H9 (cell line): ENCODE results near the gene C1QTNF6. TPM values are rescaled to one million over a fixed set of nuclear protein-coding genes. Genes with fewer than 3 reads are reported as not detected.

Source experiments
- DNase-seq: peaks from one replicate; pipeline ENCODE4 v3.0.0-alpha.2; 2017
- H2AFZ ChIP-seq: one replicate; pipeline ENCODE4 v1.6.1; 2013; ENCODE audit warnings: mild to moderate bottlenecking, low read length, control low read depth, moderate library complexity
- H2AK5ac ChIP-seq: 2 replicates; pipeline ENCODE4 v1.6.1; 2013; ENCODE audit warnings: low read length, control low read depth, mixed read lengths; ENCODE audit not compliant: insufficient read length
- H2BK120ac ChIP-seq: one replicate; pipeline ENCODE4 v1.6.1; 2013; ENCODE audit warnings: low read depth, mild to moderate bottlenecking, low read length, control low read depth, inconsistent platforms; ENCODE audit not compliant: poor library complexity, severe bottlenecking
- H2BK12ac ChIP-seq: 2 replicates; pipeline ENCODE4 v1.6.1; 2013; ENCODE audit warnings: low read length, control low read depth, mixed read lengths, low read depth; ENCODE audit not compliant: insufficient read length
- H2BK15ac ChIP-seq: 2 replicates; pipeline ENCODE4 v1.6.1; 2013; ENCODE audit warnings: low read depth, low read length, control low read depth
- H2BK20ac ChIP-seq: one replicate; pipeline ENCODE4 v1.6.1; 2013; ENCODE audit warnings: low read depth, mild to moderate bottlenecking, low read length, control low read depth, inconsistent platforms; ENCODE audit not compliant: poor library complexity, severe bottlenecking
- H2BK5ac ChIP-seq: 2 replicates; pipeline ENCODE4 v1.6.1; 2013; ENCODE audit warnings: low read length, control low read depth, mixed read lengths; ENCODE audit not compliant: insufficient read length
- H3K14ac ChIP-seq: 2 replicates; pipeline ENCODE4 v1.6.1; 2013; ENCODE audit warnings: low read length, control low read depth; ENCODE audit not compliant: insufficient read depth
- H3K18ac ChIP-seq: 2 replicates; pipeline ENCODE4 v1.6.1; 2013; ENCODE audit warnings: low read depth, mild to moderate bottlenecking, mixed read lengths, low read length, control low read depth; ENCODE audit not compliant: insufficient read length
- H3K23ac ChIP-seq: 2 replicates; pipeline ENCODE4 v1.6.1; 2013; ENCODE audit warnings: low read length, control low read depth, mixed read lengths, low read depth; ENCODE audit not compliant: insufficient read length
- H3K23me2 ChIP-seq: 2 replicates; pipeline ENCODE4 v1.6.1; 2013; ENCODE audit warnings: low read depth, mild to moderate bottlenecking, mixed read lengths, low read length, control low read depth; ENCODE audit not compliant: insufficient read length, poor library complexity, severe bottlenecking
- H3K27ac ChIP-seq: 2 replicates; pipeline ENCODE4 v1.5.1; 2013; ENCODE audit warnings: low read length, control low read depth, mixed read lengths, low read depth; ENCODE audit not compliant: insufficient read length
- H3K27me3 ChIP-seq: 2 replicates; pipeline ENCODE4 v1.6.1; 2013; ENCODE audit warnings: low read length, control low read depth, inconsistent platforms; ENCODE audit not compliant: insufficient read depth
- H3K4ac ChIP-seq: 2 replicates; pipeline ENCODE4 v1.6.1; 2013; ENCODE audit warnings: low read depth, mild to moderate bottlenecking, control low read depth, inconsistent platforms, low read length, moderate library complexity
- H3K4me1 ChIP-seq: 2 replicates; pipeline ENCODE4 v1.6.1; 2013; ENCODE audit warnings: low read length, control low read depth, inconsistent platforms; ENCODE audit not compliant: insufficient read depth
- H3K4me2 ChIP-seq: 2 replicates; pipeline ENCODE4 v1.6.1; 2013; ENCODE audit warnings: low read length, control low read depth, mixed read lengths; ENCODE audit not compliant: insufficient read length, insufficient read depth
- H3K56ac ChIP-seq: 2 replicates; pipeline ENCODE4 v1.6.1; 2013; ENCODE audit warnings: low read depth, mild to moderate bottlenecking, mixed read lengths, low read length, control low read depth; ENCODE audit not compliant: insufficient read length
- H3K79me1 ChIP-seq: 2 replicates; pipeline ENCODE4 v1.6.1; 2013; ENCODE audit warnings: low read depth, mild to moderate bottlenecking, moderate library complexity, low read length, control low read depth, inconsistent platforms; ENCODE audit not compliant: insufficient read depth, poor library complexity, severe bottlenecking
- H3K79me2 ChIP-seq: 2 replicates; pipeline ENCODE4 v1.6.1; 2013; ENCODE audit warnings: low read length, control low read depth, inconsistent platforms; ENCODE audit not compliant: insufficient read depth
- H3K9ac ChIP-seq: 2 replicates; pipeline ENCODE4 v1.6.1; 2013; ENCODE audit warnings: low read length, control low read depth, mixed read lengths; ENCODE audit not compliant: insufficient read length; ENCODE audit errors: extremely low read depth
- H3K9me3 ChIP-seq: one replicate; pipeline ENCODE4 v1.6.1; 2013; ENCODE audit warnings: low read depth, low read length, inconsistent platforms; ENCODE audit not compliant: control insufficient read depth
- H3T11ph ChIP-seq: one replicate; pipeline ENCODE4 v1.6.1; 2013; ENCODE audit warnings: mild to moderate bottlenecking, low read length, control low read depth, inconsistent platforms
- H4K20me1 ChIP-seq: one replicate; pipeline ENCODE4 v1.6.1; 2013; ENCODE audit not compliant: control insufficient read depth, insufficient read length, insufficient read depth
- H4K5ac ChIP-seq: 2 replicates; pipeline ENCODE4 v1.6.1; 2013; ENCODE audit warnings: low read depth, mild to moderate bottlenecking, mixed read lengths, low read length, control low read depth; ENCODE audit not compliant: insufficient read length
- H4K8ac ChIP-seq: replicated peaks from 2 replicates; pipeline ENCODE4 v1.6.1; 2013; ENCODE audit warnings: low read length, control low read depth, mixed read lengths, low read depth; ENCODE audit not compliant: insufficient read length
- H4K91ac ChIP-seq: 2 replicates; pipeline ENCODE4 v1.6.1; 2013; ENCODE audit warnings: low read depth, mild to moderate bottlenecking, moderate library complexity, mixed read lengths, low read length, control low read depth; ENCODE audit not compliant: insufficient read length
- H3K27ac Mint-ChIP-seq, 3 experiments: 2 replicates in 2 of 3; 3 replicates in 1 of 3; pipeline ENCODE4 v1.8.0; 2020 to 2021; ENCODE audit warnings: mixed read lengths in 3 of 3, mild to moderate bottlenecking in 1 of 3, moderate library complexity in 1 of 3
- H3K27me3 Mint-ChIP-seq: 2 replicates; pipeline ENCODE4 v1.8.0; 2021; ENCODE audit warnings: low read depth, mild to moderate bottlenecking, moderate library complexity, mixed read lengths
- H3K36me3 Mint-ChIP-seq, 3 experiments: 2 replicates in 2 of 3; 3 replicates in 1 of 3; pipeline ENCODE4 v1.8.0; 2020 to 2021; ENCODE audit warnings: low read depth in 3 of 3, mixed read lengths in 3 of 3; ENCODE audit not compliant: insufficient read depth in 1 of 3
- H3K4me1 Mint-ChIP-seq, 2 experiments: 2 replicates each; pipeline ENCODE4 v1.8.0; 2020; ENCODE audit warnings: mixed read lengths in 2 of 2
- H3K4me3 Mint-ChIP-seq, 2 experiments: 2 replicates in 1 of 2; 3 replicates in 1 of 2; pipeline ENCODE4 v1.8.0; 2020 to 2021; ENCODE audit warnings: mild to moderate bottlenecking in 2 of 2, mixed read lengths in 2 of 2, moderate library complexity in 1 of 2
- H3K9me3 Mint-ChIP-seq, 2 experiments: 2 replicates in 1 of 2; 3 replicates in 1 of 2; pipeline ENCODE4 v1.8.0; 2020; ENCODE audit warnings: mild to moderate bottlenecking in 2 of 2, mixed read lengths in 2 of 2, moderate library complexity in 1 of 2
- WGBS: extraction: QIAGEN DNeasy Blood & Tissue Kit; methylation state at CpG from one replicate; pipeline ENCODE4 v1.1.7; 2013; ENCODE audit warnings: missing lambda C conversion rate, low lambda C conversion rate, mixed read lengths; ENCODE audit not compliant: insufficient read length; ENCODE audit errors: extremely low coverage; 5-methylcytosine and 5-hydroxymethylcytosine counted together
- total RNA-seq: library from RNA; stranded (reverse); gene quantifications from 2 replicates; pipeline ENCODE4 v1.2.1, GENCODE V29; 2021
- TF ChIP-seq, protein P1 (sequence below): fragments of 200-600 bp; sonication (generic); conservative IDR thresholded peaks from 3 replicates; pipeline ENCODE4 v1.8.0; 2021; ENCODE audit warnings: antibody characterized with exemption, mild to moderate bottlenecking

C1QTNF6 gene
- total RNA-seq, 1 experiment from 2014 or later = 5.0 TPM

DNA sequence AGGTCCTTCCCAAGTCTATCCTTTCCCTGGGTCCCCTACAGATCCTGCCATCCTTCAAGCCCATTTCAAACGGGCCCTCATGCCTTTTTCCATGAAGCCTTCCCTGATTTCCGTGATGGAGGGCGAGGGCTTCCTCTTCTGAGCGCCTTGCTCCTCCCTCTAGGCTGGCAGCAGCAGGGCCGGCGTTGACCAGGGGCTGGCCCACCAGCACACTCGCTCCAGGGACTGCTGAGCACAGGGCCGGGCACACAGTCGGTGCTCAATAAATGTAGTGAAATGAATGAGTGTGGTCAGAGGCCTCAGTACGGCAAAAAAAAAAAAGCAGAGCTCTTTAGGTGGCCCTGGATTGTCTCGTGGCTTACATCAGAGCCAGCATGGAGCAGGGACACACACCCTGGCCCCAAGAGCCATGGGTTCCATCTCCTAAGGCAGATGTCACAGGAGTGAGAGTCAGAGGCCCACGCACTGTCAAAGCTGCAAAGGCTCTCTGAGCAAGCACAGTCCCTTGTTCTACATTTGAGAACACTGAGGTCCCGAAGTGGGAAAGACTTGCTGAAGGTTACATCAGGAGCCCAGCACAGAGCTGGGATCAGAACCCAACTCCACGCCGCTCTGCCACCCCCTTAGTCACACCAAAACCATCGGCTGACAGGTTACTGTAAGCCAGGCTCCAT lies 41.4 kb downstream of the C1QTNF6 start:
- Histone ChIP-seq H3K4ac (no peak overlapping the region), H3T11ph (no peak overlapping the region), H2BK20ac (no peak overlapping the region), H2AK5ac (no peak overlapping the region), H4K5ac (no peak overlapping the region), H3K9me3 (no peaks in the 10 kb centered on the region), H2BK5ac (no peak overlapping the region), H3K14ac (no peak overlapping the region), H3K79me1 (no peaks in the 10 kb centered on the region), H2AFZ (no peak overlapping the region), H3K27ac (no peak overlapping the region), H3K18ac (no peak overlapping the region), H3K27me3 (no peaks in the 10 kb centered on the region), H2BK12ac (no peak overlapping the region), H2BK120ac (no peak overlapping the region), H3K23ac (no peak overlapping the region), H3K23me2 (no peaks in the 10 kb centered on the region), H4K20me1 (no peaks in the 10 kb centered on the region), H3K4me1 (no peaks in the 10 kb centered on the region; the same call in 1 of the 2 replicates), H3K9ac (no peak overlapping the region), H4K91ac (no peak overlapping the region), H4K8ac (no peak overlapping the region), H3K56ac (no peak overlapping the region), H3K79me2 (no peaks in the 10 kb centered on the region), H3K4me2 (no peak overlapping the region), H2BK15ac (no peak overlapping the region)
- no peak overlapping the region; a peak in 1 of 5 replicates for H3K4me3 Mint-ChIP-seq
- H3K9me3 Mint-ChIP-seq = peaks cover 0 to 13% of the 10 kb centered on the region in 2 experiments; a peak in 2 of 5 replicates
- H3K36me3 Mint-ChIP-seq = peaks cover 0 to 7% (median 0%) of the 10 kb centered on the region in 3 experiments; a peak in 3 of 7 replicates
- H3K27me3 Mint-ChIP-seq = peaks cover 23% of the 10 kb centered on the region
- TF ChIP-seq, protein P1, sequence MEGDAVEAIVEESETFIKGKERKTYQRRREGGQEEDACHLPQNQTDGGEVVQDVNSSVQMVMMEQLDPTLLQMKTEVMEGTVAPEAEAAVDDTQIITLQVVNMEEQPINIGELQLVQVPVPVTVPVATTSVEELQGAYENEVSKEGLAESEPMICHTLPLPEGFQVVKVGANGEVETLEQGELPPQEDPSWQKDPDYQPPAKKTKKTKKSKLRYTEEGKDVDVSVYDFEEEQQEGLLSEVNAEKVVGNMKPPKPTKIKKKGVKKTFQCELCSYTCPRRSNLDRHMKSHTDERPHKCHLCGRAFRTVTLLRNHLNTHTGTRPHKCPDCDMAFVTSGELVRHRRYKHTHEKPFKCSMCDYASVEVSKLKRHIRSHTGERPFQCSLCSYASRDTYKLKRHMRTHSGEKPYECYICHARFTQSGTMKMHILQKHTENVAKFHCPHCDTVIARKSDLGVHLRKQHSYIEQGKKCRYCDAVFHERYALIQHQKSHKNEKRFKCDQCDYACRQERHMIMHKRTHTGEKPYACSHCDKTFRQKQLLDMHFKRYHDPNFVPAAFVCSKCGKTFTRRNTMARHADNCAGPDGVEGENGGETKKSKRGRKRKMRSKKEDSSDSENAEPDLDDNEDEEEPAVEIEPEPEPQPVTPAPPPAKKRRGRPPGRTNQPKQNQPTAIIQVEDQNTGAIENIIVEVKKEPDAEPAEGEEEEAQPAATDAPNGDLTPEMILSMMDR = no peak
- DNase-seq = no peak
- WGBS = no CpG with 5 or more reads among the region's 16 CpGs
- no peak overlapping the region; a peak in 1 of 7 replicates for H3K27ac Mint-ChIP-seq
- peaks cover 6 to 23% of the 10 kb centered on the region in 2 experiments for H3K4me1 Mint-ChIP-seq
